Measurements from ENCODE around the gene FCGR3B. TPM values are rescaled to one million over a fixed set of nuclear protein-coding genes. Genes with fewer than 3 reads are reported as not detected.

The FCGR3B gene
- not detected in 2 replicates for total RNA-seq

GRCh38 chr1:161631076-161631475 lies at the start of gene FCGR3B:
TSS of gene FCGR3B (minus strand) at chr1:161631176. CDS start at chr1:161631094, 82 bp downstream.

GRCh38 chr1:161662684-161663339 lies 31.8 kb upstream of the FCGR3B start, which contains the start of gene FCGR2B:
TSS of gene FCGR2B (plus strand) at chr1:161663143. CDS start at chr1:161663242, 99 bp downstream.

Other genes starting within 250 kb of the FCGR3B start
- gene FCGR2A, start 125.7 kb downstream of the FCGR3B start, total RNA-seq = not detected in 2 replicates
- 1.0 and 1.2 TPM in 2 replicates for gene HSPA6, start 106.6 kb downstream of the FCGR3B start, total RNA-seq
- gene FCGR3A, start 81.4 kb downstream of the FCGR3B start, total RNA-seq = not detected in 2 replicates
- not detected in 2 replicates for gene FCGR2B, start 32.0 kb upstream of the FCGR3B start, total RNA-seq
- under 0.01 and 0.28 TPM in 2 replicates for gene FCRLA, start 76.1 kb upstream of the FCGR3B start, total RNA-seq
- 0.85 and 1.0 TPM in 2 replicates for gene FCRLB, start 90.4 kb upstream of the FCGR3B start, total RNA-seq
- gene DUSP12, start 118.6 kb upstream of the FCGR3B start, total RNA-seq = 41.6 and 50.9 TPM in 2 replicates
- gene ATF6, start 135.1 kb upstream of the FCGR3B start, total RNA-seq = 33.8 and 39.3 TPM in 2 replicates